HG03064 (cell line): ENCODE results near the gene NUDT4.

ENCODE experiments used
- ATAC-seq: cut with Tn5 transposase; IDR thresholded peaks from one replicate; pipeline ENCODE4 v1.9.1; 2021; ENCODE audit warnings: low read depth; ENCODE audit not compliant: unreplicated experiment

Gene NUDT4

DNA sequence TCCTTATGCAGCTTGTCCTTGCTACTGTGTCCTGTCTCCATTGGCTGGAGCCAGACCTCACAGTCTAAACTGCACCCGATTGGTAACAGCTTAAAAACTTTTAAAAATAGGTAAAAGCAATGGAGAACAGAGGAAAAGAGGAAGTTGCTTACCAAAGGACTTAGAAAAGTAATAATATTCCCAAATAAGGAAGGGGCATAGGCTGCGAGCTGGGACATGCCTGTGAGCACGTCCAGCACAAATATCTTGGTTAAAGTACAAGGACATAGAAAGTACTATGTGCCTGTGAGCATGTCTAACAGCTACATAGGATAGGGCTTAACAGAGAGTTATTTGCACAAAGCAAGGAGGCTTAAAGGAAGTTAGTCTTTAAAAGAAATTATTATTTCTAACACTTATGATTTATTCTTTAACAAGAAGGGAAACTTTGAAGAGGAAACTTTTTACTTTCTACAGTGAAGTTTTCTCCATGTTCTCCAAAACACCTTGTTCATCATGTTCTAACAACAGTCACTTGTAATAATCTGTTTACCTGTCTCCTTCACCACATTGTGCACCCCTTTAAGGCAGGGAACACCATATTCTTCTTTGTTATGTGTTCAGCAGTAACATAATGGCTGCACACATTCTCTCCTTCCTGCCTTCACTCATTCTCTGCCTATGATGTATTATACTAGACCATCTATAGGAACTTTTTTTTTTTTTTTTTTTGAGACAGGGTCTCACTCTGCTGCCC, 73.9 kb downstream of the NUDT4 start:
- no peak for ATAC-seq

GRCh38 chr12:93453633-93454032, 75.9 kb downstream of the NUDT4 start:
- ATAC-seq = no peak

GRCh38 chr12:93456077-93456476, 78.4 kb downstream of the NUDT4 start:
- no peak for ATAC-seq
